ENCODE measurements around the gene EME1. TPM values are rescaled to one million over a fixed set of nuclear protein-coding genes. Genes with fewer than 3 reads are reported as not detected.

EME1 gene
- total RNA-seq, 1 donor: 0.52 TPM

DNA sequence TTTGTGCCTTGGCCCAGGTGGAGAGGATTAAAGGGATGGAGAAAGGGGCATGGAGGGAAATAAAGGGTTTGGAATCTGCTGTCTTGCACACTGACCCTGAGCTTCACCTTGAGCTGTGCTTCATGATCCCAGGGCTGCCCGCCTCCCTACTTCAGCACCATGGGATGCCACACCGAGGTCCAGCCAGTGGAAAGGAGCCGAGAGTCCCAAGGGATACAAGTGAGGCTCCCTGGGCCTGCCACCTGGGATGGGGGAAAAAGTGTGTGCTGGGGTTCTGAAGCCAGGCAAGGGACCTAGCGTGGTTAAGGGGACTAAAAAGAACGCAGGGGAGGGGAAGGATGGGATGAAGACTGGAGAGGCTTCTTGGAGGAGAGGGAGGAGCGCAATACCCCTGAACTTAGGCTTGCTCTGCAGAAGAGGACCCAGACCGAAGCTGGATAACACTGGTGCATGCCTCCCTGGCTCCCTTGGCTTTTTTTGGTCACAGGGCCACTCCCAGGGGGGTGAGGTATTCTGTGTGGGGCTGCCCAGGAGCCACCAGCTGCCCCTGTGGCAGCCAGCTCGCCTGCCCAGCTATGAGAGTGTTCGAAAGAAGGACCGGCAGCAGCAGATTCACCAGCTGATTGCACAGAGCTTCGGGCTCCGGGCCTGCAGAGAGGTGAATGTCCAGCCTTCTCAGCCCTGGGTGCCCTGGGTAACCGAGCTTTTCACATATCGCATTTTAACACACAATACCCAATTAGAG, 7.2 kb upstream of the EME1 start:
- Histone ChIP-seq H3K4me1 (ENCODE audit: insufficient read depth, low read length) (peaks cover 6% of the 10 kb centered on the region), H3K27me3 (ENCODE audit: insufficient read depth, low read length) (no peaks in the 10 kb centered on the region), H3K4me3 (ENCODE audit: low read length) (no peak overlapping the region), H3K9me3 (ENCODE audit: low read depth, low read length) (no peaks in the 10 kb centered on the region)

DNA sequence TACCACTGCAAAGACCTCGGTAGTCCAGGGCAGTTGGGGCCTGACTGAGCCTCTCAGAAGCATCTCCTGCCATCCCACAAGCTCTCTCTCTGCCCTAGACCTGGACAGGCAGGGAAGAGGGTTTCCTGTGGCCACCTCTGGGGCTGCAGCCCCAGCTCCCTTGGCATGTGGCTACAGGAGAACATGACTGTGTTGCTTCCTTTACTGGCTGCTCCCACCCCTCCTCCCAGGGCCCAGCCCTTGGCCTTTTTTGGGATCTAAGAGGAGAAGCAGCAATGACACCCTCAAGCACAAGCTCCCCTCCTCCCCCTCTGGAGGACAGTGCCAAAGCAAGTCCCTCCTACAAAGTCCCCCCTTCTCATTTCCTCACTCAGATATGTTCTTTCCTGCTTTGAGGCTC, 5.6 kb upstream of the EME1 start:
- Histone ChIP-seq H3K9me3 (ENCODE audit: low read depth, low read length) (no peaks in the 10 kb centered on the region), H3K4me1 (ENCODE audit: insufficient read depth, low read length) (peaks cover 15% of the 10 kb centered on the region), H3K27me3 (ENCODE audit: insufficient read depth, low read length) (no peaks in the 10 kb centered on the region), H3K4me3 (ENCODE audit: low read length) (no peak overlapping the region)

GRCh38 chr17:50370052-50370451, 3.0 kb upstream of the EME1 start:
- H3K4me3 ChIP-seq (ENCODE audit: low read length): no peak overlapping the region
- H3K27me3 ChIP-seq (ENCODE audit: insufficient read depth, low read length): no peaks in the 10 kb centered on the region
- peaks cover 19% of the 10 kb centered on the region for H3K4me1 ChIP-seq (ENCODE audit: insufficient read depth, low read length)
- H3K9me3 ChIP-seq (ENCODE audit: low read depth, low read length): no peaks in the 10 kb centered on the region

DNA sequence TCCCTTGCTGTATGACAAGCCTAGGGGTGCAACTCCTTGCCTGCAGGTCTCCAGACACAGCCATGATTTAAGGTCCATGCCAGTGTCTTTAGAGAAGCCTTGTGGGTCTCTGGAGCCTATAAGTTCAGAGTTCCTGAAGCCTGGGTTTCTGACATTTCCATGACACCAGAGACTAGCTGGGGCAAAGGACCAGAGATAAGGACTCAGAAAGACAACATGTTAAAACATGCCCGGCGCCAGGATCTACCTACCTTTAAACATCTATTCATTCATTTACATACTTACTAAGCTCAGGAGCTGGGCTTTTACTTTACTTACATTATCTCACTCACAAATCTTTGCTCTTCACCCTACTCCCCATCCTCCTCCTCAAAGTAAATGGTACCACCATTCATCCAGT, 1.5 kb upstream of the EME1 start:
- Histone ChIP-seq H3K4me1 (ENCODE audit: insufficient read depth, low read length) (peaks cover 19% of the 10 kb centered on the region), H3K4me3 (ENCODE audit: low read length) (no peak overlapping the region), H3K9me3 (ENCODE audit: low read depth, low read length) (no peaks in the 10 kb centered on the region), H3K27me3 (ENCODE audit: insufficient read depth, low read length) (no peaks in the 10 kb centered on the region)

DNA sequence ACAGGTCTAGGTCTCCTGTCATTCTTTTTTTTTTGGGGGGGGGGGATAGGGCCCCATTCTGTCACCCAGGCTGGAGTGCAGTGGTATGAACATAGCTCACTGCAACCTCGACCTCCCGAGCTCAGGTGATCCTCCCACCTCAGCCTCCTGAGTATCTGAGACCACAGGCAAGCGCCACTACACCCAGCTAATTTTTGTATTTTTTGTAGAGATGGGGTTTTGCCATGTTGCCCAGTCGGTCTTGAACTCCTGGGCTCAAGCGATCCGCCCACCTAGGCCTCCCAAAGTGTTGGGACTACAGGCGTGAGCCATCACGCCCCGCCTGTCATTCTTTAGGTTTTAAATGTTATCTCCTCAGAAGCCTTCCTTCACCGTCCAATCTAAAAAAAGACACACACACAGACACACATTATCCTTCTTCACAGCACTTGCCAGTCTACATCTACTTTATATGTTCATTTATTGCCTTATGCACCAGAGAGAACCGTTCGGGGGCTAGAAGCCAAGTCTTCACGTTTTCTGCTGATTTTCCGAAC, 739 bp upstream of the EME1 start:
- H3K4me1 ChIP-seq (ENCODE audit: insufficient read depth, low read length): peaks cover 19% of the 10 kb centered on the region
- peak overlapping the region; percentile 83 for H3K4me3 ChIP-seq (ENCODE audit: low read length)
- H3K9me3 ChIP-seq (ENCODE audit: low read depth, low read length): no peaks in the 10 kb centered on the region
- no peaks in the 10 kb centered on the region for H3K27me3 ChIP-seq (ENCODE audit: insufficient read depth, low read length)

- no peak overlapping the region for H3K4me3 ChIP-seq (ENCODE audit: low read length)
These were observed 676 bp downstream of the EME1 start for GRCh38 chr17:50373705-50374104.

DNA sequence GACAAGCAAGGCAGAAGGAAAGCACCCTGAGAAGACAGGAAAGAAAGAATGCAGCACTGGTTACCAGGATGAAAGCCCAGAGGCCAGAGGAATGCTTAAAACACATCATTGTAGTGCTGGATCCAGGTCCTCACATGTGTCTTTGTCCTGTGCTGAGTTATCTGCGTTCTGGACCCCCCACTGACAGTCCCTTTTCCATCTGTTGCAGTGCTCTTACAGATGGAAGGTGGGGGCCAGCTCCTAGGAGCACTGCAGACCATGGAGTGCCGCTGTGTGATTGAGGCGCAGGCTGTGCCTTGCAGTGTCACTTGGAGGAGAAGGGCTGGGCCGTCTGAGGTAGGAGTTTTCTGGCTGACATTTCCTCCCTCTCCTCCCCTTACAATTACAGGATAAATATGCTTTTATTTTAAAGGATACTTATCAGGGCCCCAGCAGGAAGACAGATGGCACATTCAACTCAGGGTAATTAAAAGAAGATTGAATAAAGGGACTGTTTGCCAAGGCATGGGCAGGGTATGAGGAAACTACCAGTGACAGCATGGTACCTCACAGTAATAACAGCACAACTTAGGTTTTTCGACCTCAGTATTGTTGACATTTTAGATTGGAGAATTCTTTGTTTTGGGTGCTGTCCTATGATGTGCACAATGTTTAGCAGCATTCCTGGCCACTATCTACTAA, 3.0 kb downstream of the EME1 start:
- peaks cover 19% of the 10 kb centered on the region for H3K4me1 ChIP-seq (ENCODE audit: insufficient read depth, low read length)
- no peak overlapping the region for H3K4me3 ChIP-seq (ENCODE audit: low read length)
- no peaks in the 10 kb centered on the region for H3K9me3 ChIP-seq (ENCODE audit: low read depth, low read length)
- no peaks in the 10 kb centered on the region for H3K27me3 ChIP-seq (ENCODE audit: insufficient read depth, low read length)

More at GRCh38 chr17:50373705-50374104, 676 bp downstream of the EME1 start:
- H3K4me1 ChIP-seq (ENCODE audit: insufficient read depth, low read length): peaks cover 19% of the 10 kb centered on the region
- H3K27me3 ChIP-seq (ENCODE audit: insufficient read depth, low read length): no peaks in the 10 kb centered on the region
- no peaks in the 10 kb centered on the region for H3K9me3 ChIP-seq (ENCODE audit: low read depth, low read length)

DNA sequence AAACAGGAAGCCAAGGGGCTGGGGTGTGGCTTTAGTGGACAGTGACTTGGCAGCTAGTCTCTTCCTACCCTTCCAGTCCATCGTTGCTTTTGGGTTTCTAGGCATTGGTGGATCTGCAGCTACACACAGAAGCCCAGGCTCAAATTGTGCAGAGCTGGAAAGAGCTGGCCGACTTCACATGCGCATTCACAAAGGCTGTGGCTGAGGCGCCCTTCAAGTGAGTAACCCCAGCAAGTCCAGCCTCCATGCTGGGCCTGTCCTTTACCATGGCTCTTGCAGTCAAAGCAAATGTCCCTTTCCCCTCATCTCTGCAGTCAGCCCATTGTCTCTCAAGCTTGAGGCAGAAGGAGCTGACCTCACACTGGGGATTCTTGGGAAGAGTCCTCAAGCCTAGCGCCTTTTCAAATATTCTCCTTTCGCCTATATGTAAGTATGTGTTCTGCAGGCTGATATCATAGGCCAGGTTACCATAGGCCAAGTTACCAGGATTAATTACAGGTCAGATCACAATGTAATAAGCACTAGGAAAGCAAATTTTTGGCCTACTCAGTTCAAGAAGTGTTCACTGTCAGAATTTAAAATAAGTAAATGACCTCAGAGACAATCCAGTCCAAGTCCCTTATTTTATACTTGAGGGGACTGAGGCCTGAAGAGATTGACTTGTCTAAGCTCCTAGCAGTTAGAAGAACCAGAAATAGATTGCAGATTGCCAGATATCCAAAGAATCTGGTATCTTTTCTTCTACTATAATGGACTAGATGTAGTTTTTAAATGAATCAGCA, 6.5 kb downstream of the EME1 start:
- H3K9me3 ChIP-seq (ENCODE audit: low read depth, low read length): no peaks in the 10 kb centered on the region
- no peaks in the 10 kb centered on the region for H3K27me3 ChIP-seq (ENCODE audit: insufficient read depth, low read length)
- H3K4me1 ChIP-seq (ENCODE audit: insufficient read depth, low read length): no peaks in the 10 kb centered on the region
- no peak overlapping the region for H3K4me3 ChIP-seq (ENCODE audit: low read length)

GRCh38 chr17:50380369-50381259, 7.6 kb downstream of the EME1 start:
- H3K4me1 ChIP-seq (ENCODE audit: insufficient read depth, low read length): no peaks in the 10 kb centered on the region

GRCh38 chr17:50381260-50381815, 8.3 kb downstream of the EME1 start:
- no peaks in the 10 kb centered on the region for H3K4me1 ChIP-seq (ENCODE audit: insufficient read depth, low read length)
- H3K9me3 ChIP-seq (ENCODE audit: low read depth, low read length): no peaks in the 10 kb centered on the region
- no peak overlapping the region for H3K4me3 ChIP-seq (ENCODE audit: low read length)
- H3K27me3 ChIP-seq (ENCODE audit: insufficient read depth, low read length): no peaks in the 10 kb centered on the region

More at GRCh38 chr17:50380369-50381259, 7.6 kb downstream of the EME1 start:
- H3K27me3 ChIP-seq (ENCODE audit: insufficient read depth, low read length): no peaks in the 10 kb centered on the region
- no peak overlapping the region for H3K4me3 ChIP-seq (ENCODE audit: low read length)
- H3K9me3 ChIP-seq (ENCODE audit: low read depth, low read length): no peaks in the 10 kb centered on the region

- Histone ChIP-seq H3K27me3 (ENCODE audit: insufficient read depth, low read length) (no peaks in the 10 kb centered on the region), H3K4me3 (ENCODE audit: low read length) (no peak overlapping the region), H3K4me1 (ENCODE audit: insufficient read depth, low read length) (no peaks in the 10 kb centered on the region), H3K9me3 (ENCODE audit: low read depth, low read length) (no peaks in the 10 kb centered on the region)
These were observed 8.9 kb downstream of the EME1 start for GRCh38 chr17:50381920-50382319.

- Histone ChIP-seq H3K27me3 (ENCODE audit: insufficient read depth, low read length) (no peaks in the 10 kb centered on the region), H3K4me3 (ENCODE audit: low read length) (no peak overlapping the region), H3K4me1 (ENCODE audit: insufficient read depth, low read length) (no peaks in the 10 kb centered on the region), H3K9me3 (ENCODE audit: low read depth, low read length) (no peaks in the 10 kb centered on the region)
These were observed 9.9 kb downstream of the EME1 start for GRCh38 chr17:50382931-50383330.

GRCh38 chr17:50386510-50386909, 13.5 kb downstream of the EME1 start:
- Histone ChIP-seq H3K4me3 (ENCODE audit: low read length) (no peak overlapping the region), H3K9me3 (ENCODE audit: low read depth, low read length) (no peaks in the 10 kb centered on the region), H3K4me1 (ENCODE audit: insufficient read depth, low read length) (no peaks in the 10 kb centered on the region), H3K27me3 (ENCODE audit: insufficient read depth, low read length) (no peaks in the 10 kb centered on the region)

- H3K9me3 ChIP-seq (ENCODE audit: low read depth, low read length): no peaks in the 10 kb centered on the region
- H3K4me1 ChIP-seq (ENCODE audit: insufficient read depth, low read length): no peaks in the 10 kb centered on the region
- no peak overlapping the region for H3K4me3 ChIP-seq (ENCODE audit: low read length)
- no peaks in the 10 kb centered on the region for H3K27me3 ChIP-seq (ENCODE audit: insufficient read depth, low read length)
These were observed 15.7 kb downstream of the EME1 start for GRCh38 chr17:50388728-50389127.
